Right lobe of liver (tissue), 6 donors: Measurements from ENCODE around the gene ADGRD2. TPM values are rescaled to one million over a fixed set of nuclear protein-coding genes. Genes with fewer than 3 reads are reported as not detected.

ENCODE experiments used
- ATAC-seq, 4 donors: fragments of 200-7000 bp; cut with Tn5 transposase; one replicate each; pipeline ENCODE4 v1.9.1; 2020; ENCODE audit warnings: mild to moderate bottlenecking in 4 of 4, moderate library complexity in 4 of 4
- DNase-seq, 3 donors: peaks; one replicate each; pipeline ENCODE4 v3.0.0-alpha.2; 2020
- H3K27ac ChIP-seq, 3 donors: fragments of 200-600 bp; one replicate each; pipeline ENCODE4 v1.8.0; 2022
- H3K27me3 ChIP-seq, 2 donors: fragments of 200-600 bp; one replicate each; pipeline ENCODE4 v1.8.0; 2022
- H3K36me3 ChIP-seq, 4 donors: fragments of 200-600 bp; sonication (generic) in 1 of 4; one replicate each; pipeline versions ENCODE4 v1.5.1 to v1.8.0; 2017 to 2022; ENCODE audit warnings: control low read depth in 1 of 4
- H3K4me1 ChIP-seq, 4 donors: fragments of 200-600 bp; sonication (generic) in 1 of 4; one replicate each; pipeline versions ENCODE4 v1.5.1 to v1.8.0; 2017 to 2022; ENCODE audit warnings: control low read depth in 1 of 4
- H3K4me3 ChIP-seq, 3 donors: fragments of 200-600 bp; one replicate each; pipeline ENCODE4 v1.8.0; 2022
- H3K9me3 ChIP-seq, 4 donors: fragments of 200-600 bp; sonication (generic) in 1 of 4; one replicate each; pipeline versions ENCODE4 v1.5.1 to v1.8.0; 2017 to 2022; ENCODE audit warnings: control low read depth in 1 of 4
- CTCF ChIP-seq, 4 donors: fragments of 200-600 bp in 3 of 4; fragments of 450-650 bp in 1 of 4; IDR thresholded peaks; one replicate each; pipeline versions ENCODE4 v1.5.1 to v1.8.0; 2016 to 2022; ENCODE audit warnings: antibody characterized with exemption in 4 of 4, mild to moderate bottlenecking in 2 of 4
- POLR2A ChIP-seq: fragments of 450-650 bp; IDR thresholded peaks from one replicate; pipeline ENCODE4 v1.6.1; 2017; ENCODE audit warnings: antibody characterized with exemption, mild to moderate bottlenecking
- WGBS: methylation state at CpG from one replicate; pipeline ENCODE4 v1.1.6; 2018; ENCODE audit warnings: low coverage, low lambda C conversion rate; ENCODE audit not compliant: insufficient coverage; ENCODE audit errors: missing lambda C conversion rate; 5-methylcytosine and 5-hydroxymethylcytosine counted together
- intact Hi-C, 2 donors: fragments of 100-400 bp; cut with DNase I; formaldehyde crosslinking; loops; one replicate each; pipeline versions ENCODE4 v1.11.2 to v1.14.1; 2022
- total RNA-seq, 6 experiments: library from RNA; depleted of rRNA in 2 of 6; stranded (reverse); fragments of >200 nt in 2 of 6; fragmentation: NEBNext Ultra II Directional in 3 of 6; extraction: Animal tissue kit (Norgen Biotek cat#: 25700) in 3 of 6; gene quantifications; one replicate each; pipeline versions ENCODE4 v1.1.0 to v1.2.4, GENCODE V29; 2016 to 2023
- donor health status: DM: no; HTN: yes; CAD: no.
- donor health status: DM: no; HTN: no; CAD: no.
- donor health status: DM: no; HTN: no; CAD: no.
- donor health status: DM: no; HTN: yes; CAD: no.
- donor health status: DM: no; HTN: yes; CAD: no.

The ADGRD2 gene
- total RNA-seq, 6 experiments from 2014 or later, result not detected

GRCh38 chr9:124453586-124454191 is 3.4 kb downstream of the ADGRD2 start:
- ATAC-seq, result no peak
- DNase-seq, result peak in 1 of 3 donors; percentile 39
- 26% methylated on average over 14 of the region's 35 CpGs for WGBS
- Histone ChIP-seq H3K27me3 (peaks cover 0 to 10% of the 10 kb centered on the region in 2 donors), H3K4me3 (no peak overlapping the region), H3K4me1 (peaks cover 0 to 4% (median 0%) of the 10 kb centered on the region in 4 donors), H3K36me3 (no peaks in the 10 kb centered on the region), H3K9me3 (no peaks in the 10 kb centered on the region), H3K27ac (no peak overlapping the region)
- intact Hi-C loops, result no loop called here
- TF ChIP-seq POLR2A (no peak), CTCF (IDR thresholded peaks at IDR 0.05) (no peak)

GRCh38 chr9:124454296-124454695 is 4.0 kb downstream of the ADGRD2 start:
- no peak overlapping the region for H3K4me3 ChIP-seq

GRCh38 chr9:124454791-124455443 is 4.7 kb downstream of the ADGRD2 start:
- no peak for TF ChIP-seq CTCF (IDR thresholded peaks at IDR 0.05)
- TF ChIP-seq POLR2A, result no peak
- 75% methylated on average over 4 of the region's 14 CpGs for WGBS
- Histone ChIP-seq H3K4me3 (no peak overlapping the region), H3K9me3 (no peaks in the 10 kb centered on the region), H3K4me1 (peaks cover 0 to 4% (median 0%) of the 10 kb centered on the region in 4 donors), H3K27me3 (peaks cover 0 to 10% of the 10 kb centered on the region in 2 donors), H3K27ac (no peak overlapping the region), H3K36me3 (no peaks in the 10 kb centered on the region)
- ATAC-seq (no peak), DNase-seq (peak in 1 of 3 donors; percentile 47)
- intact Hi-C loops, result no loop called here

More at GRCh38 chr9:124454296-124454695, 4.0 kb downstream of the ADGRD2 start:
- ATAC-seq (no peak), DNase-seq (no peak)
- 60% methylated on average over 1 of the region's 9 CpGs for WGBS
- no peak for TF ChIP-seq POLR2A
- no peak for TF ChIP-seq CTCF (IDR thresholded peaks at IDR 0.05)
- intact Hi-C loops, result no loop called here
- no peak overlapping the region for H3K27ac ChIP-seq
- peaks cover 0 to 4% (median 0%) of the 10 kb centered on the region in 4 donors for H3K4me1 ChIP-seq
- H3K27me3 ChIP-seq, result peaks cover 0 to 10% of the 10 kb centered on the region in 2 donors
- H3K9me3 ChIP-seq, result no peaks in the 10 kb centered on the region
- no peaks in the 10 kb centered on the region for H3K36me3 ChIP-seq

- TF ChIP-seq CTCF (IDR thresholded peaks at IDR 0.05) (no peak), POLR2A (no peak)
- whole genome bisulfite sequencing, result 65% methylated on average over 6 of the region's 7 CpGs
- peaks cover 0 to 8% of the 10 kb centered on the region in 2 donors for H3K27me3 ChIP-seq
- no peaks in the 10 kb centered on the region for H3K9me3 ChIP-seq
- H3K4me1 ChIP-seq, result peaks cover 0 to 3% (median 0%) of the 10 kb centered on the region in 4 donors
- H3K27ac ChIP-seq, result no peak overlapping the region
- no peak overlapping the region for H3K4me3 ChIP-seq
- ATAC-seq, result no peak
- intact Hi-C loops, result no loop called here
- no peak for DNase-seq
- no peaks in the 10 kb centered on the region for H3K36me3 ChIP-seq
These were observed 5.6 kb downstream of the ADGRD2 start for GRCh38 chr9:124455820-124456219.
